OCI-LY7 (cell line): ENCODE measurements around the gene DBR1. TPM values are rescaled to one million over a fixed set of nuclear protein-coding genes. Genes with fewer than 3 reads are reported as not detected.

Experiments
- Bru-seq: library from RNA; stranded (reverse); fragments of 400-500 nt; gene quantifications from one replicate; lab custom pipeline; 2021; lab: Mats Ljungman, UMichigan
- BruChase-seq, 2 experiments: library from RNA; stranded (reverse); fragments of 400-500 nt; gene quantifications; one replicate each; lab custom pipeline; 2021; lab: Mats Ljungman, UMichigan
- BruUV-seq: library from RNA; stranded (reverse); fragments of 400-500 nt; replicated peaks from 2 replicates; lab custom pipeline; 2021; lab: Mats Ljungman, UMichigan
- CTCF ChIA-PET: fragments of 300-600 bp; sonication (Branson Sonifier 250); formaldehyde crosslinking; loops from one replicate; lab custom pipeline; 2022; ENCODE audit warnings: antibody characterized with exemption; ENCODE audit not compliant: unreplicated experiment; lab: Charles Lee
- POLR2A ChIA-PET: fragments of 300-600 bp; sonication (Branson Sonifier 250); formaldehyde crosslinking; loops from one replicate; lab custom pipeline; 2022; ENCODE audit warnings: antibody characterized with exemption; lab: Charles Lee
- DNase-seq: peaks from one replicate; pipeline ENCODE4 v3.0.0-alpha.2; 2015; ENCODE audit warnings: low spot score
- H2AFZ ChIP-seq: fragments of 200-600 bp; sonication (generic), shearing (Covaris generic); 2 replicates; pipeline ENCODE4 v1.6.1; 2014; ENCODE audit warnings: mild to moderate bottlenecking, antibody characterized with exemption, low read length, moderate library complexity
- H3K27ac ChIP-seq: fragments of 200-600 bp; sonication (generic); 2 replicates; pipeline ENCODE4 v1.5.1; 2014; ENCODE audit warnings: mixed run types, low read depth, mild to moderate bottlenecking, moderate library complexity, low read length, inconsistent platforms; ENCODE audit not compliant: poor library complexity, severe bottlenecking
- H3K36me3 ChIP-seq: fragments of 200-600 bp; sonication (generic); 2 replicates; pipeline ENCODE4 v1.6.1; 2014; ENCODE audit warnings: mild to moderate bottlenecking, antibody characterized with exemption, low read length, moderate library complexity, mixed read lengths; ENCODE audit not compliant: insufficient read depth
- H3K4me1 ChIP-seq: fragments of 200-600 bp; sonication (generic); 2 replicates; pipeline ENCODE4 v1.5.1; 2014; ENCODE audit warnings: mild to moderate bottlenecking, low read length; ENCODE audit not compliant: insufficient read depth, poor library complexity, severe bottlenecking
- H3K4me2 ChIP-seq: fragments of 200-600 bp; sonication (generic); 2 replicates; pipeline ENCODE4 v1.6.1; 2014; ENCODE audit warnings: mild to moderate bottlenecking, low read length
- H3K4me3 ChIP-seq: fragments of 200-600 bp; sonication (generic); 2 replicates; pipeline ENCODE4 v1.5.1; 2014; ENCODE audit warnings: mild to moderate bottlenecking, low read depth, low read length; ENCODE audit not compliant: poor library complexity, severe bottlenecking
- H3K79me2 ChIP-seq: fragments of 200-600 bp; sonication (generic); 2 replicates; pipeline ENCODE4 v1.6.1; 2016; ENCODE audit warnings: low read depth, mild to moderate bottlenecking, low read length, moderate library complexity, mixed read lengths; ENCODE audit not compliant: insufficient read depth
- H3K9me2 ChIP-seq: fragments of 200-600 bp; sonication (generic); 2 replicates; pipeline ENCODE4 v1.6.1; 2016; ENCODE audit warnings: mild to moderate bottlenecking, low read length, mixed read lengths; ENCODE audit not compliant: insufficient read depth
- H3K9me3 ChIP-seq: fragments of 200-600 bp; sonication (generic); 2 replicates; pipeline ENCODE4 v1.6.1; 2014; ENCODE audit warnings: mild to moderate bottlenecking, mixed run types, low read length, mixed read lengths
- H4K20me1 ChIP-seq: fragments of 200-600 bp; sonication (generic); 2 replicates; pipeline ENCODE4 v1.6.1; 2014; ENCODE audit warnings: mild to moderate bottlenecking, antibody characterized with exemption, low read length, moderate library complexity, mixed read lengths; ENCODE audit not compliant: insufficient read depth
- CTCF ChIP-seq: fragments of 200-600 bp; sonication (generic); conservative IDR thresholded peaks from 2 replicates; pipeline ENCODE4 v1.5.1; 2014; ENCODE audit warnings: mild to moderate bottlenecking, antibody characterized with exemption, low read length, moderate library complexity, mixed read lengths
- EZH2phosphoT487 ChIP-seq: fragments of 200-600 bp; sonication (generic); IDR thresholded peaks from 2 replicates; pipeline ENCODE4 v1.6.1; 2018; ENCODE audit warnings: low read depth, borderline replicate concordance, mild to moderate bottlenecking, mixed run types, antibody characterized with exemption, low read length, moderate library complexity, mixed read lengths
- intact Hi-C: fragments of 100-400 bp; cut with micrococcal nuclease; formaldehyde crosslinking; loops from one replicate; pipeline ENCODE4 v1.10.0; 2022; ENCODE audit not compliant: unreplicated experiment
- long read RNA-seq: library from polyadenylated mRNA; stranded (forward); transcript quantifications from one replicate; pipeline ENCODE4 v2.0.0, GENCODE V29; 2022
- total RNA-seq, 2 experiments: library from RNA; depleted of rRNA in 1 of 2; stranded (reverse); fragments of >200 nt in 1 of 2; shearing (Covaris generic) in 1 of 2; gene quantifications; 2 replicates each; pipeline ENCODE4 v1.2.3, GENCODE V29; 2014 to 2022

DBR1 gene
- 13.6 and 21.4 TPM in 2 replicates for total RNA-seq (2014; rRNA removed; shearing (Covaris generic))
- total RNA-seq (2022) = 16.4 and 22.7 TPM in 2 replicates
- percentile 79 among the genes with signal in this experiment for Bru-seq, nascent RNA
- BruChase-seq, experiment 1, labeled RNA remaining after a 6-hour chase = percentile 70 among the genes with signal in this experiment
- percentile 87 among the genes with signal in this experiment for BruChase-seq, experiment 2, labeled RNA remaining after a 2-hour chase
- long read RNA-seq, transcript DBR1-201 (8 exons, 2,666 nt) = major isoform, 20 of 23 reads
- long read RNA-seq, partial matches to known transcripts = 2 of 23 reads
- long read RNA-seq, other reads (novel, unspliced or antisense) = 1 of 23 reads

GRCh38 chr3:138174421-138175131, at the start of gene DBR1:
Gene DBR1, minus strand, starts transcription at chr3:138174921. Its CDS starts 126 bp downstream, at chr3:138174795.
- ChIA-PET CTCF (no interaction called here), POLR2A (interaction anchor here (0.6 to 2.7 kb wide), 12 partner anchors 8 to 1042 kb away, joined by 3 to 13 read pairs (median 4); partner anchors contain the start of gene ARMC8)
- Histone ChIP-seq H3K36me3 (peaks cover 38% of the 10 kb centered on the region), H3K4me1 (peaks cover 28% of the 10 kb centered on the region), H3K4me3 (peak within 1 kb of the TSS; percentile 85), H3K9me3 (no peaks in the 10 kb centered on the region), H3K9me2 (no peaks in the 10 kb centered on the region), H4K20me1 (peaks cover 6% of the 10 kb centered on the region; the same call in 1 of the 2 replicates), H3K27ac (peak within 1 kb of the TSS; percentile 85), H3K79me2 (peaks cover 41% of the 10 kb centered on the region), H2AFZ (peak within 1 kb of the TSS; percentile 100), H3K4me2 (peak within 1 kb of the TSS; percentile 93)
- TSS peak; percentile 96 for BruUV-seq
- peak; percentile 92 for DNase-seq
- TF ChIP-seq EZH2phosphoT487 (no peak), CTCF (no peak)
- intact Hi-C loops = loop anchor here (5.0 to 10.0 kb wide), 2 partner anchors 418 to 1170 kb away; partner anchors contain the start of genes CEP70 and MRPS22

- Histone ChIP-seq H3K27ac (no peak overlapping the region), H3K4me3 (no peak overlapping the region), H3K9me2 (no peaks in the 10 kb centered on the region), H3K9me3 (no peaks in the 10 kb centered on the region), H4K20me1 (0 out of 2 replicates have a peak, but pooled peaks cover 3% of the 10 kb centered on the region), H2AFZ (no peak overlapping the region), H3K79me2 (peaks cover 22% of the 10 kb centered on the region; the same call in 1 of the 2 replicates), H3K4me2 (no peak overlapping the region), H3K4me1 (no peaks in the 10 kb centered on the region), H3K36me3 (peaks cover 69% of the 10 kb centered on the region)
- TF ChIP-seq EZH2phosphoT487 (no peak), CTCF (no peak)
- intact Hi-C loops = no loop called here
- ChIA-PET POLR2A (interaction anchor here (0.8 to 1.3 kb wide), 3 partner anchors 9 to 640 kb away, joined by 3 to 4 read pairs (median 4); no protein-coding TSS in a partner anchor), CTCF (no interaction called here)
- no TSS peak for BruUV-seq
- no peak for DNase-seq
Measured at GRCh38 chr3:138222942-138223287, 48.2 kb upstream of the DBR1 start.
